ENCODE measurements around the gene DSCAM.

- no peak for TF ChIP-seq CTCF (IDR thresholded peaks at IDR 0.05)
- no peak for TF ChIP-seq EZH2 (IDR thresholded peaks at IDR 0.05)
Measured at GRCh38 chr21:40345711-40346321, 501.1 kb downstream of the DSCAM start.
